ENCODE results near the gene MSMB.

- TF ChIP-seq POLR2AphosphoS5 (IDR thresholded peaks at IDR 0.05; ENCODE audit: low read depth) (no peak), CTCF (IDR thresholded peaks at IDR 0.05; ENCODE audit: insufficient read depth, low read length) (no peak), GABPA (IDR thresholded peaks at IDR 0.05; ENCODE audit: low read depth) (no peak), REST (IDR thresholded peaks at IDR 0.05; ENCODE audit: insufficient replicate concordance, low read depth) (no peak)
Observed at GRCh38 chr10:46084321-46085165, 38.5 kb upstream of the MSMB start.
